ENCODE results near the gene FAM107B.

Gene FAM107B

DNA sequence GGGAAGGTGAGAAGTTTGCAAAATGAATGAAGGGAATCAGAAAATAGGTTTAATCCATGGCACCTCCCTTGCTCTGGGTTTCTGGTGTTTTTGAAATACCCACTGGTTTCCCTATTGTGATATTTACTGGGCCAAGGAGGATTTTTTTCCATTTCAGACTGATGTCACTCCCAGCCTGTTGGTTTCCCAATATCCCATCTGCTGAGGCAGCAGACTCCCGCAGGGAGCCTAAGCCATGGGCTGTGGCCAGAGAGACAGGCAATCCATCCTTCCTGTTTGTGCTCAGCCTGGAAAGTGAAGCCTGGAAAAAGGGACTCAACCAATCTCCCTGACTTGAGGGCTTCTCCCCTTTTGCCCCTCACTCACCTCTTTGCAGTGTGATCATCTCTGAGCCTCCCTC, 22.8 kb downstream of the FAM107B start:
- H3K27me3 ChIP-seq (ENCODE audit: control insufficient read depth, insufficient read depth, low read length) = no peaks in the 10 kb centered on the region; the same call in 1 of the 2 replicates
- no peaks in the 10 kb centered on the region for H3K9me3 ChIP-seq (ENCODE audit: control insufficient read depth, insufficient read depth, low read depth, low read length)
- H3K4me3 ChIP-seq (ENCODE audit: low read depth, low read length) = no peak overlapping the region
- H3K4me1 ChIP-seq (ENCODE audit: control insufficient read depth, insufficient read depth, low read length) = peaks cover 15% of the 10 kb centered on the region; the same call in 1 of the 2 replicates
- no peak overlapping the region for H3K9ac ChIP-seq (ENCODE audit: low read length)
- H3K36me3 ChIP-seq (ENCODE audit: control insufficient read depth, insufficient read depth, low read length) = no peaks in the 10 kb centered on the region
- H3K27ac ChIP-seq (ENCODE audit: low read depth, low read length) = no peak overlapping the region

DNA sequence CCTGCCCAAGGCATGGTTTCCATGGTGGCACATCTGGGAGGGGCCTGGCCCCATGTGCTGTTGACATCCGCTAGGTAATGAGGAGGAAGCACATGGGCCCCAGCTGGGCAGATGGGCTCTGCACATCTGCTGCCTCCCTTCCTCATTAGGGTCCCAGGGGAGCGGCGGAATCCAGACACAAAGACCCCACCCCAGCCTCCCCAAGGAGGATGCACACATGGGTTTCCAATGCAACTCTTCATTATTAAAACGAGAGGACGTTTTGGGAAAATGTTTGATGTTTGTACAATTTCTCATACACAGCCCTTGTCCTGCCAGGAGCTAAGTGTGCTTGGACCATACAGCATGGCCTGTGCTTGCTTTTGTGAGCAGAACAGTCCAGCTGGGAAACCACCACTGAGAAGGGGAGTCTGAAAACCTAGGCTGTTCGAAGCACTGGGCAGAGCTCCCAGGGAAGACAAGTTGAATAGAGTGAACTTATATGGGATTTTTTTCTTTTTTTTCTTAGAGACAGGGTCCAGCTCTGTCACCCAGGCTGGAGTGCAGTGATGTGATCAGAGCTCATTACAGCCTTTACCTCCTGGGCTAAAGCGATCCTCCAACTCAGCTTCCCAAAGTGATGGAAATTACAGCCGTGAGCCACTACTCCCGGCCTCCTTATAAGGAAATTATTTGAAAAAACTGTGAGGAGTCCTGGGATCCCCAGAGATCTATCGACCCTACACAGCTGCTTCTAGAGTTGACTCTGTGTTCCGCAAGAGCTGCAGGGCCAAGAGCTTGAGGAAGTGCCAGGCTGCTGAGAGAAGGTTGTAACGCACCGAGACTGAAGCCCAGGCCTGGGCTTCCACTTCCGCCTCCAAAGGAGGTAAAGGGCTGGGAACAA, 23.4 kb downstream of the FAM107B start:
- no peaks in the 10 kb centered on the region; the same call in 1 of the 2 replicates for H3K27me3 ChIP-seq (ENCODE audit: control insufficient read depth, insufficient read depth, low read length)
- peaks cover 15% of the 10 kb centered on the region; the same call in 1 of the 2 replicates for H3K4me1 ChIP-seq (ENCODE audit: control insufficient read depth, insufficient read depth, low read length)
- no peak overlapping the region for H3K9ac ChIP-seq (ENCODE audit: low read length)
- H3K4me3 ChIP-seq (ENCODE audit: low read depth, low read length) = no peak overlapping the region
- no peak overlapping the region for H3K27ac ChIP-seq (ENCODE audit: low read depth, low read length)
- H3K36me3 ChIP-seq (ENCODE audit: control insufficient read depth, insufficient read depth, low read length) = no peaks in the 10 kb centered on the region
- no peaks in the 10 kb centered on the region for H3K9me3 ChIP-seq (ENCODE audit: control insufficient read depth, insufficient read depth, low read depth, low read length)

DNA sequence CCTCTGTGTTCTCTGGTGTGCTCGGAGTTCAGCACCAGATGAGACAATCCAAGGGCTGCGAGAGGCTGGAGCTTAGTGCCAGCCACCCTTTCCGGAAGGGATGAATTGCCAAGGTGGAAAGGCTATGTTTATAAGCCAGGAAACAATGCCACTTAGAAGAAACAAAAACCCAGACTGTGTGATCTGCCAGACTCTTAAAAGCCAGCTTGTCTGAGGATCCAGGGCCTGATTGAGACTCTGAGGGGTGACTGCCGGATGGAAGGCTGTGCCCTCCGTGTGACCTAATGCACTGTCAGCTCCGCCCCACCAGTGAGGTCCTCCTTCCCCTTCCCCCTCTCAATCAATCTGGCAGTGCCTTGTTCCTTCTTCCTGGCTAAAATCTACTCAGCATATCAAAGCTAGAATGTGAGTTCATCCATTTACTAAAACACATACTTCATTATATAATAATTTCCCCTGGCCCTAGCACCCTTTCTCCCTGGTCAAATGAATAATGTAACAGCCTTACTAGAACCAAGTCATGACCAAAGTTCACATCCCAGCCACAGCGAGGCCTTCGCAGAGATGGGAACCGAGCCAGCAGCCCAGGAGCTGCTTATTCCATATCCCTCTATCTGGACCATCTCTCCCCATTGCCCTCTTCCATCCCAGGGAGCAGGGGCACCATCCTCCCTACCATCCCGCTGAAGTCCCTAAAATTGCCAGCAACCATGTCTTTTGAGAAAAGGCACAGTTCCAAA, 25.5 kb downstream of the FAM107B start:
- H3K4me1 ChIP-seq (ENCODE audit: control insufficient read depth, insufficient read depth, low read length) = peaks cover 15% of the 10 kb centered on the region; the same call in 1 of the 2 replicates
- no peak overlapping the region for H3K9ac ChIP-seq (ENCODE audit: low read length)
- H3K36me3 ChIP-seq (ENCODE audit: control insufficient read depth, insufficient read depth, low read length) = no peaks in the 10 kb centered on the region
- no peak overlapping the region for H3K27ac ChIP-seq (ENCODE audit: low read depth, low read length)
- no peak overlapping the region for H3K4me3 ChIP-seq (ENCODE audit: low read depth, low read length)
- H3K9me3 ChIP-seq (ENCODE audit: control insufficient read depth, insufficient read depth, low read depth, low read length) = no peaks in the 10 kb centered on the region
- H3K27me3 ChIP-seq (ENCODE audit: control insufficient read depth, insufficient read depth, low read length) = no peaks in the 10 kb centered on the region

DNA sequence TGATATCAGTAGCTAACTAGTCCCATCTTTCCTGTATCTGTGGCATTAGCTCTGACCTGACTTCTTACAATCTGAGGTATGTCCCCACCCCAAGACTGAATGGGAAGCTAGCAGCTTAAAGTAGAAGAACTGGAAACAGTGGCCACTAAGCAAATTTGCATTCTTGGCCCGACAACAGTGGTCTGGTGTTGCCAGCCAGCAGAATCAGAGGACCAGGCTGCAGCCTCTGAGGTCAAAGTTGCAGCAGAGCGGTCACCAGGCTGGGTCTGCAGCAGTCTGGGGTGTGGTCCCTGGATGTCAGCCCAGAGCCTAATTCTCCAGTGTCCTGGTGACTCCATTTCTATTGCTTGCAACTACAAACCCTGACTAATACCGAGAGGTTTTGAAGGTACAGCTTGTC, 26.3 kb downstream of the FAM107B start:
- no peaks in the 10 kb centered on the region for H3K36me3 ChIP-seq (ENCODE audit: control insufficient read depth, insufficient read depth, low read length)
- peaks cover 15% of the 10 kb centered on the region; the same call in 1 of the 2 replicates for H3K4me1 ChIP-seq (ENCODE audit: control insufficient read depth, insufficient read depth, low read length)
- no peak overlapping the region for H3K9ac ChIP-seq (ENCODE audit: low read length)
- no peaks in the 10 kb centered on the region for H3K9me3 ChIP-seq (ENCODE audit: control insufficient read depth, insufficient read depth, low read depth, low read length)
- H3K27ac ChIP-seq (ENCODE audit: low read depth, low read length) = no peak overlapping the region
- no peak overlapping the region for H3K4me3 ChIP-seq (ENCODE audit: low read depth, low read length)
- no peaks in the 10 kb centered on the region for H3K27me3 ChIP-seq (ENCODE audit: control insufficient read depth, insufficient read depth, low read length)

DNA sequence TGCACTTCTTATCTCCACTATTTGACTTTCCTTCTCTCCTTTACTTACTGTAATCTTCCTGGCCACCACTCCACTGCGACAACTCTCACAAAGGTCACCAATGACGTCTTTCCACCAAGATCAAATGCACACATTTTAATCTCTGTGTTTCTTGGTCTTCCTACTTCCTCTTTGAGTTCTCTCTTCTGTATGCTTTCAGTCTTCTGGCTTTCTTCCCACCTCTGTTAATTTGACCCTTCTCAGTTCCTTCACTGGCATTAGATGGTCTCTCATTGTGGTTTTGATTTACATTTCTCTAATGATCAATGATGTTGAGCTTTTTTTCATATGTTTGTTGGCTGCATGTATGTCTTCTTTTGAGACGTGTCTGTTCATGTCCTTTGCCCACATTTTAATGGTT, 31.9 kb downstream of the FAM107B start:
- Histone ChIP-seq H3K4me1 (ENCODE audit: control insufficient read depth, insufficient read depth, low read length) (no peaks in the 10 kb centered on the region), H3K27me3 (ENCODE audit: control insufficient read depth, insufficient read depth, low read length) (no peaks in the 10 kb centered on the region), H3K9me3 (ENCODE audit: control insufficient read depth, insufficient read depth, low read depth, low read length) (peaks cover 9% of the 10 kb centered on the region; the same call in 1 of the 2 replicates), H3K36me3 (ENCODE audit: control insufficient read depth, insufficient read depth, low read length) (no peaks in the 10 kb centered on the region), H3K9ac (ENCODE audit: low read length) (no peak overlapping the region), H3K4me3 (ENCODE audit: low read depth, low read length) (no peak overlapping the region), H3K27ac (ENCODE audit: low read depth, low read length) (no peak overlapping the region)

DNA sequence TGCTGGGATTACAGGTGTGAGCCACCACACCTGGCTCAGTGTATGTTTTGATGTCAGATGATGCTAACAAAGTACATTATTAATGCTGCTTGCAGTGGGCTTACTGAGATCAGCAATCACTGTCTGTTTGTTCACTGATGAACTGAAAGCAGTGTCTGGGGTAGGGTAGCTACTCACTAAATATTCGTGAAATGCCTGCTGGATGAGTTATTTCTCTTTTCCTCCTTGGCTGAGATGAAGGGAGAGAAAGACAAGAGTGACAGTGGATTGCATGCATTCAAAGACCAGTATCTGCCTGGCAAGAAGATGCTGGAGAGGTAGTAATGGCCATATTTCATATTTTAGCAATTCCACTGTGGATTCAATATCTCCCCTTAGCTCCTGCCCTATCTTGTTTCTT, 32.3 kb downstream of the FAM107B start:
- no peaks in the 10 kb centered on the region for H3K27me3 ChIP-seq (ENCODE audit: control insufficient read depth, insufficient read depth, low read length)
- H3K9me3 ChIP-seq (ENCODE audit: control insufficient read depth, insufficient read depth, low read depth, low read length) = peaks cover 9% of the 10 kb centered on the region; the same call in 1 of the 2 replicates
- no peaks in the 10 kb centered on the region for H3K36me3 ChIP-seq (ENCODE audit: control insufficient read depth, insufficient read depth, low read length)
- no peak overlapping the region for H3K9ac ChIP-seq (ENCODE audit: low read length)
- H3K4me1 ChIP-seq (ENCODE audit: control insufficient read depth, insufficient read depth, low read length) = no peaks in the 10 kb centered on the region
- no peak overlapping the region for H3K4me3 ChIP-seq (ENCODE audit: low read depth, low read length)
- no peak overlapping the region for H3K27ac ChIP-seq (ENCODE audit: low read depth, low read length)

DNA sequence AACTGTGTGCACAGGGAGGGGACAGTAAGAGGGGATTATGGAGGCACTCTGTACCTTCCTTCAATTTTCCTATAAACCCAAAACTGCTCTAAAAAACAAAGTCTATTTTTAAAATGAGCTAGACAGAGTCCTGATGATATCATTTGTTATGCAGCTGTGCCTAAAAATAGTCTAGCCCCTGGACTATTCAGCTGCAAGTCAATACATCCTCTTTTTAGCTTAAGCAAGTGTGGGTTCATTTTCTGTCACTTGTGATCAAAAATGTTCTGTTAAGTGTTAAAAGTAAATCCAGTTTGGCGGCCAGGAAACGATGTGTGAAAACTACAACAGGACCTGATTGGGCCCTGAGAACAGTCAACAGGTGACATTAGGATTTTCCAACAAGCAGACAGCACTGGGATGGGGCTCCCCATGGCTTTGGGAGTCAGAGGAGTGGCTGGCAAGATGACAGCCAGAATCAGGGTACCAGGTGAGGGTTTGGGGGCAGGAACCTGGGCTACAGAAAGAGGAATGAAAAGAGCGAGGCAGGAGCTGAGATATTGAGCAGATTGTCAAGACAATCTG, 33.9 kb downstream of the FAM107B start:
- no peak overlapping the region for H3K9ac ChIP-seq (ENCODE audit: low read length)
- H3K4me3 ChIP-seq (ENCODE audit: low read depth, low read length) = no peak overlapping the region
- no peaks in the 10 kb centered on the region for H3K36me3 ChIP-seq (ENCODE audit: control insufficient read depth, insufficient read depth, low read length)

DNA sequence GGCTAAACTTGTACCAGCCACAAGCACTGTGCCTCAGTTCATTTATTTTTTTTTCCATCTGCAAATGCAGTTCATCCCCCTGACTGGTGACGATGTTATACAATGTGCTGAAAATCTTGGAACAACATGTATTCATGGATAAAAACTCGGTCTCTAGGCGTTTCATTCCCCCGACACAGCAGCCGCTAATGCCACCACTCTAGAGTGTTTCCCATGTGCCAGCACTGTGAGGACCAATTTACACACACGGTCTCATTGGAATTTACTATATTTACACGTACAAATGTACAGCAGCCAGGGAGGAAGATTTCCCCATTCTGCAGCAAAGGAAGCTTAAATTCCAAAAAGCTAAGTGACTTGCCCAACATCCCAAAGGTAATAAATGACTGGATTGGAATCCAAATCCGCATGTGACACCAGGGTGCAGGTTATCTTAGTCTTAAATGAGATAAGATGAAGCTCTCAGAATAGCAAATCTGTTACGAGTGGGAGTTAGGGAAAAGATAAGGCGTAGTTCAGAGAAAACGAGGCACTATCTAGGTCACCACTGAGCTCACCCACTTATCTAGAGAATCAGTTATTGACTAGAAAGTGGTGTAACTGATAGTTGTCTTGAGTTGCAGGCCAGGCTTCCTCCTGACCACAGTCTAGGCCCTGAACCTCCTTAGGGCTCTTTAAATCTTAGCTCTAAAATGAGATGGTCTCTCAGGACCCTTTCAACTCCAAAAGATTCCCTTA, 36.7 kb downstream of the FAM107B start:
- Histone ChIP-seq H3K4me3 (ENCODE audit: low read depth, low read length) (no peak overlapping the region), H3K9me3 (ENCODE audit: control insufficient read depth, insufficient read depth, low read depth, low read length) (peaks cover 9% of the 10 kb centered on the region; the same call in 1 of the 2 replicates), H3K9ac (ENCODE audit: low read length) (no peak overlapping the region), H3K36me3 (ENCODE audit: control insufficient read depth, insufficient read depth, low read length) (no peaks in the 10 kb centered on the region), H3K4me1 (ENCODE audit: control insufficient read depth, insufficient read depth, low read length) (no peaks in the 10 kb centered on the region), H3K27ac (ENCODE audit: low read depth, low read length) (no peak overlapping the region), H3K27me3 (ENCODE audit: control insufficient read depth, insufficient read depth, low read length) (no peaks in the 10 kb centered on the region)

More for the DNA sequence above, 33.9 kb downstream of the FAM107B start:
- no peaks in the 10 kb centered on the region for H3K27me3 ChIP-seq (ENCODE audit: control insufficient read depth, insufficient read depth, low read length)
- H3K4me1 ChIP-seq (ENCODE audit: control insufficient read depth, insufficient read depth, low read length) = no peaks in the 10 kb centered on the region
- H3K9me3 ChIP-seq (ENCODE audit: control insufficient read depth, insufficient read depth, low read depth, low read length) = peaks cover 9% of the 10 kb centered on the region; the same call in 1 of the 2 replicates
- H3K27ac ChIP-seq (ENCODE audit: low read depth, low read length) = no peak overlapping the region

DNA sequence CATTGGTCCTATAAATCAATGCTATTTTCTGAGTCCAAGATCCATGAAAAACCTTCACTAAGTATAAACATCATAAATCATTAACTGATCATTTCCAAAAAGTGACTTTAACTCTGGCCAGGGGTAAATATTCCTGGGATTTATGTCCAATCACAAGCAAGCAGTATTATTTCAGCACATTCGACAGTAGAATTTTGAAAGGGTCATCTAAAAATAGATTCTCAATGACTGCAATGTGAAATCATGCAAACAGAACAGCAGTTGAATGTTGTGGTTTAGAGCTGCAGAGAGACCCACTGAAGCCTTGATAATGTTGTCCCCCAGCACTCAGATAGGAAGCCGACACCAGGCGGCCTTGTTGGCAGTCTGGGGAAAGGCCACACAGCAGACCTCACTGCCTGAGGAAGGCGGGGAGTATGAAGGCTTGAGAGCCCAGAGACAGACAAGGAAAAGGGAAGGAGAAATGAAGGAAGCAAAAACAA, 38.1 kb downstream of the FAM107B start:
- Histone ChIP-seq H3K27me3 (ENCODE audit: control insufficient read depth, insufficient read depth, low read length) (no peaks in the 10 kb centered on the region), H3K9me3 (ENCODE audit: control insufficient read depth, insufficient read depth, low read depth, low read length) (peaks cover 9% of the 10 kb centered on the region; the same call in 1 of the 2 replicates), H3K9ac (ENCODE audit: low read length) (no peak overlapping the region), H3K4me3 (ENCODE audit: low read depth, low read length) (no peak overlapping the region), H3K36me3 (ENCODE audit: control insufficient read depth, insufficient read depth, low read length) (no peaks in the 10 kb centered on the region), H3K4me1 (ENCODE audit: control insufficient read depth, insufficient read depth, low read length) (no peaks in the 10 kb centered on the region), H3K27ac (ENCODE audit: low read depth, low read length) (no peak overlapping the region)

DNA sequence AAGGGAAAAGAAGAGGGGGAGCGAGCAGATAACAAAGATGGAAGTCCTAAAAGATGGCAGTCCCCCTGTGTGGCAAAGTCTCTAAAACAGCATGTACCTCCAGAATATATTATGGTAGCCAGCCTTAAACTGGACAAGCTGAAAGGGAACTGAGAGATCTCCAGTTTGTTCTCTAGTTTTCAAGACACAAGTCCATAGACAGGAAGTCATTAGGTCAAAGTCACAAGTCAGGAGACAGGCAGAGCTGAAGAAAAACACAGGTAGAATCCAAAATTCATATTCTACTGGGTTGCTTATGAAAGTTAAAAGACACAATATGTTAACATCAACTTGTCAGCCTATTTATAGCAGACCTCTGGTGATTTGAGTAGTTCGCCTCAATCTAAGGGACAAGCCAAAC, 38.7 kb downstream of the FAM107B start:
- Histone ChIP-seq H3K4me3 (ENCODE audit: low read depth, low read length) (no peak overlapping the region), H3K9me3 (ENCODE audit: control insufficient read depth, insufficient read depth, low read depth, low read length) (peaks cover 9% of the 10 kb centered on the region; the same call in 1 of the 2 replicates), H3K27ac (ENCODE audit: low read depth, low read length) (no peak overlapping the region), H3K36me3 (ENCODE audit: control insufficient read depth, insufficient read depth, low read length) (no peaks in the 10 kb centered on the region), H3K9ac (ENCODE audit: low read length) (no peak overlapping the region), H3K27me3 (ENCODE audit: control insufficient read depth, insufficient read depth, low read length) (no peaks in the 10 kb centered on the region), H3K4me1 (ENCODE audit: control insufficient read depth, insufficient read depth, low read length) (no peaks in the 10 kb centered on the region)
